Choroid plexus epithelial cell (primary cell): ENCODE measurements around the gene MCRIP1.

ENCODE experiments used
- DNase-seq: peaks from one replicate; pipeline ENCODE4 v3.0.0-alpha.2; 2010; ENCODE audit warnings: low read depth
- H3K4me3 ChIP-seq: 2 replicates; pipeline ENCODE4 v1.5.1; 2011; ENCODE audit warnings: low read depth, mild to moderate bottlenecking, control low read depth, low read length, moderate library complexity
- TF ChIP-seq, protein P1 (sequence below): conservative IDR thresholded peaks from 2 replicates; pipeline ENCODE4 v1.5.1; 2011; ENCODE audit warnings: low read depth, mild to moderate bottlenecking, control low read depth, inconsistent platforms, low read length, moderate library complexity

Gene MCRIP1

GRCh38 chr17:81870131-81870980, 37.3 kb upstream of the MCRIP1 start:
- TF ChIP-seq, protein P1, sequence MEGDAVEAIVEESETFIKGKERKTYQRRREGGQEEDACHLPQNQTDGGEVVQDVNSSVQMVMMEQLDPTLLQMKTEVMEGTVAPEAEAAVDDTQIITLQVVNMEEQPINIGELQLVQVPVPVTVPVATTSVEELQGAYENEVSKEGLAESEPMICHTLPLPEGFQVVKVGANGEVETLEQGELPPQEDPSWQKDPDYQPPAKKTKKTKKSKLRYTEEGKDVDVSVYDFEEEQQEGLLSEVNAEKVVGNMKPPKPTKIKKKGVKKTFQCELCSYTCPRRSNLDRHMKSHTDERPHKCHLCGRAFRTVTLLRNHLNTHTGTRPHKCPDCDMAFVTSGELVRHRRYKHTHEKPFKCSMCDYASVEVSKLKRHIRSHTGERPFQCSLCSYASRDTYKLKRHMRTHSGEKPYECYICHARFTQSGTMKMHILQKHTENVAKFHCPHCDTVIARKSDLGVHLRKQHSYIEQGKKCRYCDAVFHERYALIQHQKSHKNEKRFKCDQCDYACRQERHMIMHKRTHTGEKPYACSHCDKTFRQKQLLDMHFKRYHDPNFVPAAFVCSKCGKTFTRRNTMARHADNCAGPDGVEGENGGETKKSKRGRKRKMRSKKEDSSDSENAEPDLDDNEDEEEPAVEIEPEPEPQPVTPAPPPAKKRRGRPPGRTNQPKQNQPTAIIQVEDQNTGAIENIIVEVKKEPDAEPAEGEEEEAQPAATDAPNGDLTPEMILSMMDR: no peak
- peak overlapping the region; percentile 82 for H3K4me3 ChIP-seq

GRCh38 chr17:81869221-81870130, 36.4 kb upstream of the MCRIP1 start:
- DNase-seq: peak; percentile 36
- TF ChIP-seq, protein P1: peak; percentile 61
- H3K4me3 ChIP-seq: peak overlapping the region; percentile 82

More at GRCh38 chr17:81870131-81870980, 37.3 kb upstream of the MCRIP1 start:
- DNase-seq: peak; percentile 74

GRCh38 chr17:81868674-81869220, 35.7 kb upstream of the MCRIP1 start:
- peak overlapping the region; percentile 82 for H3K4me3 ChIP-seq
- DNase-seq: peak; percentile 92
- TF ChIP-seq, protein P1: no peak

GRCh38 chr17:81867991-81868673, 35.0 kb upstream of the MCRIP1 start:
- DNase-seq: no peak
- no peak overlapping the region for H3K4me3 ChIP-seq
- TF ChIP-seq, protein P1: no peak

- no peak overlapping the region for H3K4me3 ChIP-seq
- TF ChIP-seq, protein P1: no peak
- DNase-seq: peak; percentile 67
These were observed 34.3 kb upstream of the MCRIP1 start for GRCh38 chr17:81867170-81867990.
